MM.1S (cell line): ENCODE data around the gene TAB2.

Experiments used
- DNase-seq: peaks from one replicate; pipeline ENCODE4 v3.0.0-alpha.2; 2015
- H2AFZ ChIP-seq: fragments of 300-600 bp; sonication (generic); 2 replicates; pipeline ENCODE4 v1.6.0; 2016; ENCODE audit warnings: antibody characterized with exemption, low read length
- H3F3A ChIP-seq: fragments of 300-600 bp; sonication (generic); 2 replicates; pipeline ENCODE4 v1.6.1; 2016; ENCODE audit warnings: mild to moderate bottlenecking, antibody characterized with exemption, low read length, moderate library complexity, mixed read lengths; ENCODE audit not compliant: insufficient read depth
- H3K27ac ChIP-seq: fragments of 300-600 bp; sonication (generic); 2 replicates; pipeline ENCODE4 v1.5.1; 2016; ENCODE audit warnings: mild to moderate bottlenecking, low read length
- H3K27me3 ChIP-seq: fragments of 300-600 bp; sonication (generic); replicated peaks from 2 replicates; pipeline ENCODE4 v1.6.0; 2016; ENCODE audit warnings: low read length; ENCODE audit not compliant: insufficient read depth
- H3K36me3 ChIP-seq: fragments of 300-600 bp; sonication (generic); replicated peaks from 2 replicates; pipeline ENCODE4 v1.6.1; 2016; ENCODE audit warnings: mild to moderate bottlenecking, low read length, mixed read lengths; ENCODE audit not compliant: insufficient read depth
- H3K4me1 ChIP-seq: fragments of 300-600 bp; sonication (generic); 2 replicates; pipeline ENCODE4 v1.6.1; 2016; ENCODE audit warnings: low read length, mixed read lengths
- H3K4me2 ChIP-seq: fragments of 300-600 bp; sonication (generic); 2 replicates; pipeline ENCODE4 v1.6.0; 2016; ENCODE audit warnings: low read depth, low read length
- H3K4me3 ChIP-seq: fragments of 300-600 bp; sonication (generic); 2 replicates; pipeline ENCODE4 v1.5.1; 2016; ENCODE audit warnings: low read length, mixed read lengths
- H3K79me2 ChIP-seq: fragments of 300-600 bp; sonication (generic); 2 replicates; pipeline ENCODE4 v1.6.1; 2016; ENCODE audit warnings: mixed run types, low read length, mixed read lengths
- H3K9ac ChIP-seq: fragments of 300-600 bp; sonication (generic); 2 replicates; pipeline ENCODE4 v1.6.1; 2016; ENCODE audit warnings: low read length, mixed read lengths
- H3K9me2 ChIP-seq: fragments of 300-600 bp; sonication (generic); replicated peaks from 2 replicates; pipeline ENCODE4 v1.6.1; 2016; ENCODE audit warnings: mild to moderate bottlenecking, low read length, mixed read lengths; ENCODE audit not compliant: insufficient read depth
- H3K9me3 ChIP-seq: fragments of 300-600 bp; sonication (generic); replicated peaks from 2 replicates; pipeline ENCODE4 v1.6.1; 2016; ENCODE audit warnings: mild to moderate bottlenecking, low read length, mixed read lengths; ENCODE audit not compliant: insufficient read depth
- H4K20me1 ChIP-seq: fragments of 300-600 bp; sonication (generic); 2 replicates; pipeline ENCODE4 v1.6.1; 2016; ENCODE audit warnings: mild to moderate bottlenecking, low read length, moderate library complexity, mixed read lengths; ENCODE audit not compliant: insufficient read depth
- EZH2 ChIP-seq: fragments of 300-600 bp; sonication (generic); optimal IDR thresholded peaks from 2 replicates; pipeline ENCODE3; 2017; ENCODE audit warnings: low read depth, mild to moderate bottlenecking, antibody characterized with exemption, low read length, mixed read lengths
- EZH2phosphoT487 ChIP-seq: fragments of 300-600 bp; sonication (generic); IDR thresholded peaks from 2 replicates; pipeline ENCODE4 v1.6.1; 2018; ENCODE audit warnings: antibody characterized with exemption, low read length
- TF ChIP-seq, protein P1 (sequence below): fragments of 300-600 bp; sonication (generic); IDR thresholded peaks from 2 replicates; pipeline ENCODE4 v1.5.1; 2016; ENCODE audit warnings: antibody characterized with exemption, low read length, mixed read lengths

The TAB2 gene

DNA sequence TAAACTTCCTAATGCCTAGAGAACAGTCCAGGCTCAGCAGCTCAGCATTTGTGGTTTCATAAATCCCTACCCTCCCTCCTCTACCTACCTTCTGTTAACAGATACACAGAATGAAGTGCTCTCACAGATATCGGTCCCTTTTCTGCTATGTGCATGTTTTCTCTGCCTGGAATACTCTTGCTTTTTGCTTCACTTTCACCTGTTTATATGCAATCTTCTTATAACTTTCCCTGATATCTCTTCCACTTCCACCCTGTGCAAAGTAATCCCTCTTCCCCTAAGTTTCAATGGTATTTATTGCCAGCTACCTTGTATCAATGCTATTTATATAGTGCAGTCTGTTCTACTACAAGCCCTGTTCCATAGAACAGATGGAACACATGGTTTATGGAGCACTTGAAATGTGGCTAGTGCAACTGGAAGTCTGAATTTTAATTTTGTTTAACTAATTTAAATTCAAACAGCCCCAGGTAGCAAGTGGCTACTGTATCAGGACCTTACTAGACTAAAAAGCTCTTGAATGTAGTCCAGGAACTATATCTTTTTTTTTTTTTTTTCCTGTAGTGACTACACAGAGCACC is 3.1 kb upstream of the TAB2 start:
- no peaks in the 10 kb centered on the region for H3K9me3 ChIP-seq
- DNase-seq, result no peak
- no peaks in the 10 kb centered on the region for H3K27me3 ChIP-seq
- 0 out of 2 replicates have a peak, but pooled peaks cover 6% of the 10 kb centered on the region for H3F3A ChIP-seq
- H4K20me1 ChIP-seq, result no peaks in the 10 kb centered on the region
- TF ChIP-seq EZH2phosphoT487 (no peak), EZH2 (no peak)
- TF ChIP-seq, protein P1, sequence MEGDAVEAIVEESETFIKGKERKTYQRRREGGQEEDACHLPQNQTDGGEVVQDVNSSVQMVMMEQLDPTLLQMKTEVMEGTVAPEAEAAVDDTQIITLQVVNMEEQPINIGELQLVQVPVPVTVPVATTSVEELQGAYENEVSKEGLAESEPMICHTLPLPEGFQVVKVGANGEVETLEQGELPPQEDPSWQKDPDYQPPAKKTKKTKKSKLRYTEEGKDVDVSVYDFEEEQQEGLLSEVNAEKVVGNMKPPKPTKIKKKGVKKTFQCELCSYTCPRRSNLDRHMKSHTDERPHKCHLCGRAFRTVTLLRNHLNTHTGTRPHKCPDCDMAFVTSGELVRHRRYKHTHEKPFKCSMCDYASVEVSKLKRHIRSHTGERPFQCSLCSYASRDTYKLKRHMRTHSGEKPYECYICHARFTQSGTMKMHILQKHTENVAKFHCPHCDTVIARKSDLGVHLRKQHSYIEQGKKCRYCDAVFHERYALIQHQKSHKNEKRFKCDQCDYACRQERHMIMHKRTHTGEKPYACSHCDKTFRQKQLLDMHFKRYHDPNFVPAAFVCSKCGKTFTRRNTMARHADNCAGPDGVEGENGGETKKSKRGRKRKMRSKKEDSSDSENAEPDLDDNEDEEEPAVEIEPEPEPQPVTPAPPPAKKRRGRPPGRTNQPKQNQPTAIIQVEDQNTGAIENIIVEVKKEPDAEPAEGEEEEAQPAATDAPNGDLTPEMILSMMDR, result no peak
- no peak overlapping the region for H3K9ac ChIP-seq
- H2AFZ ChIP-seq, result no peak overlapping the region
- no peak overlapping the region for H3K4me3 ChIP-seq
- H3K4me2 ChIP-seq, result no peak overlapping the region
- H3K4me1 ChIP-seq, result peaks cover 2% of the 10 kb centered on the region; the same call in 1 of the 2 replicates
- H3K36me3 ChIP-seq, result no peaks in the 10 kb centered on the region
- no peak overlapping the region for H3K27ac ChIP-seq
- no peaks in the 10 kb centered on the region for H3K9me2 ChIP-seq
- peaks cover 10% of the 10 kb centered on the region for H3K79me2 ChIP-seq

DNA sequence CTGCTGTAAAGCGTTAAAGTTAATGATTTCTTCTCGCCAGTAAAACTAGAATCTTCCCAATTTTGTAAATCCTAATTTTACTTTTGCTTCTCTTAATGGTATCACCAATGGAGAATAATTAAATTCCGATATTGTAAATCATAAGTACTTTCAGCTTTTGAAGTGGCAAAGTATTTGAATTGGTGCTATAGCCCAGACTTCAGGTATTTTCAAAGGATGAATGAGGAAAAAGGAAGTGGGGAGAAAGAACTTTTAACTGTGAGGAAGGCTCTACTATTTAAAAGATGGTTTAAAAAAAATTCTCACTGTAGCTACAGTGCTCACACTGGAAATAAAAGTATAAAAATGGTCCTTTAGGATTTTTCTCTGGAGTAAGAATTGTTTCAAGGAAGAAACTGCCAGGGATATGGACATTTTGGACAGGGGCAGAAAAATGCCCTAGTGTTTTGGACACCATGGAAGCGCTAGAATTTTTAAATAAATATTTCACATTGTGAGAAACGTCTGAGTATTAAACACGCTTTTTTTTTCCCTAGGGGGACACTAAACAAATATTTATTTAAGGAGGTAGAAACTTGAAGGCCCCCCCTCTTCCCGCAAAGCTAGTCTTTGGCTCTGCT is 1.3 kb upstream of the TAB2 start:
- peak overlapping the region; percentile 51; the same call in 1 of the 2 replicates for H3K9ac ChIP-seq
- no peaks in the 10 kb centered on the region for H3K36me3 ChIP-seq
- no peaks in the 10 kb centered on the region for H3K27me3 ChIP-seq
- no peak overlapping the region for H2AFZ ChIP-seq
- TF ChIP-seq, protein P1, result no peak
- TF ChIP-seq EZH2 (no peak), EZH2phosphoT487 (no peak)
- H3K4me2 ChIP-seq, result peak overlapping the region; percentile 55; the same call in 1 of the 2 replicates
- 0 out of 2 replicates have a peak, but pooled peaks cover 6% of the 10 kb centered on the region for H3F3A ChIP-seq
- no peaks in the 10 kb centered on the region for H4K20me1 ChIP-seq
- H3K9me3 ChIP-seq, result no peaks in the 10 kb centered on the region
- H3K4me1 ChIP-seq, result peaks cover 2% of the 10 kb centered on the region; the same call in 1 of the 2 replicates
- no peak for DNase-seq
- no peak overlapping the region; the same call in 1 of the 2 replicates for H3K27ac ChIP-seq
- H3K79me2 ChIP-seq, result peaks cover 28% of the 10 kb centered on the region
- no peaks in the 10 kb centered on the region for H3K9me2 ChIP-seq
- peak overlapping the region; percentile 67 for H3K4me3 ChIP-seq

DNA sequence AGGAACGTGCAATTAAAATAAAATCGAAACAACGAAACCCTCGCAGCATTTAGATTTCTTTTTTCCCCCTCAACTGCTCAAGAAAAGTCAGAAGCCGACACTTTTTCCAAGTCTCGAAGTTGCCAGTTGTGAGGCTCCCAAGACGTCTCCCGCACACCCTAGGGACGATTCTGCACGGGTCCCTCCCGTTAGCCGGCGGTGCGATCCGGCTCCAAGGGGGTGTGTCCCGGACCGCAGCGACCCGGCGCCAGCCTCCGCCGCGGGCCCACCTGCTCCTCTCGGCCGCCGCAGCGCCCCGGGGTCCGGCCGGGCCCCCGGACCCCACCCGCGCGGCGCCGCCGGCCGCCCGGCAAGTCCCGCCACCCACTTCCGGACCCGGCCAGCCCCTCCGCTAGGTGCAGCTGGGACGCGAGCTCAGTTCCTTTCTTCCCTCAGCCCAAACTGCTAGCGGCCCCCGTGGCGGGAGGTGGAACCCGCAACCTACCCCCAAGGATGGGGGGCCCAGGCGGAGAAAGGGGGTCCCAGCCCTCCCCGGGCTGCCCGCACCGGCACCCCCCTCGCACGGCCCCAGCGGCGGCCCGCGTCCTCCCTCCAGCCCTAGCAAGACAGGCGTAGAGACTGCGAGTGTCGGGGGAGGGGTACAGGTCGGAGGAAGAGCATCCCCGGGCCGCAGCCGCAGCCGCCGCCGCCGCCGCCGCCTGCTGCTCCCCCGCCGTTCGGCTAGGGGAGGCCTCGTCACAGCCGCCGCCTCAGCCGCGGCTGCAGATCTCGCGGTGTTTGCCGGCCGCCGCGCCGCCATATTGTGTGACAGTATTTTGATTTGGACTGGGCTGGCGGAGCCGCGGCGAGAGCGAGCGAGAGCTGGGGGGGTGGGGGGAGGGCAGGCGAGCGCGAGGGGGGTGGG is 520 bp upstream of the TAB2 start:
- Histone ChIP-seq H3K4me2 (peak overlapping the region; percentile 55; the same call in 1 of the 2 replicates), H3K9me3 (no peaks in the 10 kb centered on the region), H3K27ac (peak overlapping the region; percentile 68; the same call in 1 of the 2 replicates), H3K9ac (peak overlapping the region; percentile 73), H3K4me1 (peaks cover 2% of the 10 kb centered on the region; the same call in 1 of the 2 replicates), H3F3A (0 out of 2 replicates have a peak, but pooled peaks cover 6% of the 10 kb centered on the region), H2AFZ (peak overlapping the region; percentile 61; the same call in 1 of the 2 replicates), H3K36me3 (no peaks in the 10 kb centered on the region), H3K9me2 (no peaks in the 10 kb centered on the region), H4K20me1 (no peaks in the 10 kb centered on the region), H3K27me3 (no peaks in the 10 kb centered on the region), H3K4me3 (peak overlapping the region; percentile 67), H3K79me2 (peaks cover 36% of the 10 kb centered on the region)
- TF ChIP-seq EZH2phosphoT487, result no peak
- TF ChIP-seq EZH2, result no peak
- TF ChIP-seq, protein P1, result no peak
- peak; percentile 74 for DNase-seq
